COLO829 (cell line): ENCODE data around the gene IL32.
"Not testable (repeated sequence)": the region's sequence is repeated elsewhere in the genome, so short reads cannot be mapped to it uniquely, and the experiment has no call there.

Experiments
- DNase-seq: peaks from one replicate; pipeline ENCODE4 v3.0.0; 2012; ENCODE audit warnings: low spot score

Gene IL32

DNA sequence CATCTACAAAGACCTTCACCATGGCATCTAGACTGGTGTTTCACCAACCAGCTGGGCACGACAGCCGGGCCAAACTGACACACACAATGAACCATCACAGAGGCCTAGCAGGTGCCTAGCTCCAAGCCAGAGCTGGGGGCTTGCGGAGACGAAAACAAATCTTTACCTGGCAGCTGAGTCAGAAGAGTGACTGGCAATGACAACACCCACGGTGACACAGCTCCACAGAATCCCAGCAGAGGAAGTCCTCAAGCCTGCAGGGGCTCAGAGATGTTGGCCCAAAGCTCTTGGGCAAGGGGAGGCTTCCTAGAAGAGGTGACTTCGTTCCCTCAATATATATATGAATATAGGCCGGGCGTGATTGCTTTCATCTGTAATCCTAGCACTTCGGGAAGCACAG, 13.9 kb upstream of the IL32 start:
- DNase-seq, result no peak

GRCh38 chr16:3052571-3053329, 12.7 kb upstream of the IL32 start:
- DNase-seq, result not testable (repeated sequence)

DNA sequence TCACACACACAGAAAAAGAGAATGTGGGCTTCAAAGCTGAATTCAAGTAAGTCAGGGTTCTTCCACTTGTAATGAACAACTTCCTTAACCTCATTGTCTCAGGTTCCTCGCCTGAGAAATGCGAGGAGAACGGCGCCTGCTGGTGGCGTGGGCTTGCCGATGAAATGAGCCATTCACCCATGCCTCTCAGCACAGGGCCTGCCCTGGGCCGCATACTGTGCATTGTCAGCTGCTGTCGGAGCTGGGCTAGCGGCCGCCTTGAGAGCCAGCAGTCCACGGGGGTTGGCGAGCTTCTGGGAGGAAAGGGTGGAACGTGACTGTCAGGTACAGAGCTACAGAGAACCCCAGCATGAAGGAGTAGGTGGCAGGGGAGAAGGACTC, 12.1 kb upstream of the IL32 start:
- DNase-seq, result not testable (repeated sequence)

- no peak for DNase-seq
Observed at GRCh38 chr16:3054965-3055733, 10.3 kb upstream of the IL32 start.

DNA sequence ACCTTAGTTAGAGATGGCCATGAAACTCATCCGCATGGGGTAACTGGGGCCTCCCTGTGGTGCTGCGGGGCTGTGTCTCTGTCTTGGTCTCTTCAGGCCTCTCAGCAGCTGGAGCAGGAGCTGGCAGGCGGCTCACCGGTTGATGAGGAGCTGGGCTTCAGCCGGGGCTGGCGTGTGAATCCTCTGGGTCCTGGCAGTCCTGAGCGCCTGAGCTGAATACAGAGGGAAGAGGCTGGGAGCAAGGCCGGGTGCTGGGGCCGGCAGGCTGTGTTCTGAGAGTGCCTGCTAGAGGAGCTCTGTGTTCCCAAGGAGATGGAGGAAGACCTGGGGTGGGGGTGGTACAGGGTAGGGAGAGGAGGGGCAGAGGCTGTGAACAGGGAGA, 9.7 kb upstream of the IL32 start:
- not testable (repeated sequence) for DNase-seq

GRCh38 chr16:3056336-3057180, 8.9 kb upstream of the IL32 start:
- no peak for DNase-seq

DNA sequence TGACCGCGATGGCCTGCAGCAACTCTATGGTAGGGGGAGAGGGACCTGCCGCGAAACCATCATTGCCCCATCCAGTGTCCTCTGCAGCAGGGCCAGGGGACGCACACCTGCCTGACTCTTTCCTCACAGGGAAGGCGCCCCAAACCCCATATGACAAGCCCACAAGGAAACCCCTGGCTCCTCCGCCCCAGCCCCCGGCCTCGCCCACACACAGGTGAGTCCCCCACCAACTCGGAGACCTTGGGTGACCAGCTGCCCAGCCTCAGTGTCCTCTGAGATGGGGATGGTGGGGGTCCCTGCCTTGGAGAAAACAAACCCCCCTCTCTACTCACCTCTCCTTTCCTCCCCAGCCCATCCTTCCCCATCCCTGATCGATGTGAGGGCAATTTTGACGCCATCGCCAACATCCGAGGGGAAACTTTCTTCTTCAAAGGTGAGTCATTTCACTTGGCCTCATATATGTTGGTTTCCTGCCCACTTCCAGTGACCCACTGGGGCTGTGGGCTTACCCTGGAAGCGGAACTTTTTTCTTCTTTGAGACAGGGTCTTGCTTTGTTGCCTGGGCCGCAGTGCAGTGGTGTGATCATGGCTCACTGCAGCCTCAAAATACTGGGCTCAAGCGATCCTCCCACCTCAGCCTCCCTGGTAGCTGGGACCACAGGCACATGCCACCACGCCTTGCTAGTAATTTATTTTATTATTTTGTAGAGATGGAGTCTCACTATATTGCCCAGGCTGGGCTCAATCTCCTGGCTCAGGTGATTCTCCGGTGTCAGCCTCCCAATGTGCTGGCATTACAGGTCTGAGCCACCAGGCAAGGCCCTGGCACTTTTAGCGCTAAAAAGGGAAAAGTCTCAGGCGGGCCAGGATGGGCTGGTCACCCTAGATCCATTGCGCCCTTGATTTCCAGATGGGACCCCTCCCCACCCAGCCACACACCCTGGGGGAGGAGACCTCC, 8.0 kb upstream of the IL32 start:
- no peak for DNase-seq

DNA sequence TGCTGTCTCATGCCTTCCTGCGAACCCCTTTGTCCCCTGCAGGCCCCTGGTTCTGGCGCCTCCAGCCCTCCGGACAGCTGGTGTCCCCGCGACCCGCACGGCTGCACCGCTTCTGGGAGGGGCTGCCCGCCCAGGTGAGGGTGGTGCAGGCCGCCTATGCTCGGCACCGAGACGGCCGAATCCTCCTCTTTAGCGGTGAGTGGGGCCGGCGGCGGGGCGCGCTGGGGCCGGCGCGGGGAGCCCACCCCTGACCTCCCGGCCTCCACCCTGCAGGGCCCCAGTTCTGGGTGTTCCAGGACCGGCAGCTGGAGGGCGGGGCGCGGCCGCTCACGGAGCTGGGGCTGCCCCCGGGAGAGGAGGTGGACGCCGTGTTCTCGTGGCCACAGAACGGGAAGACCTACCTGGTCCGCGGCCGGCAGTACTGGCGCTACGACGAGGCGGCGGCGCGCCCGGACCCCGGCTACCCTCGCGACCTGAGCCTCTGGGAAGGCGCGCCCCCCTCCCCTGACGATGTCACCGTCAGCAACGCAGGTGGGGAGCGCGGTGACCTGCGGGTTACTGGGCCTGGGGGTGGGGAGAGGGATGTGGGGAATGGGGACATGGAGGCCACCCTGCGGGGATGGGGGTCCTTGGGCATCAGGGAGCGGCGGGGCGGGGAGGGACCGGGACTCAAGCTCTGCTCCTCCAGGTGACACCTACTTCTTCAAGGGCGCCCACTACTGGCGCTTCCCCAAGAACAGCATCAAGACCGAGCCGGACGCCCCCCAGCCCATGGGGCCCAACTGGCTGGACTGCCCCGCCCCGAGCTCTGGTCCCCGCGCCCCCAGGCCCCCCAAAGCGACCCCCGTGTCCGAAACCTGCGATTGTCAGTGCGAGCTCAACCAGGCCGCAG, 7.1 kb upstream of the IL32 start:
- no peak for DNase-seq

GRCh38 chr16:3059041-3059722, 6.3 kb upstream of the IL32 start:
- DNase-seq, result peak; percentile 78

GRCh38 chr16:3059723-3060242, 5.7 kb upstream of the IL32 start:
- no peak for DNase-seq

- no peak for DNase-seq
Observed at GRCh38 chr16:3060339-3061127, 4.9 kb upstream of the IL32 start.

DNA sequence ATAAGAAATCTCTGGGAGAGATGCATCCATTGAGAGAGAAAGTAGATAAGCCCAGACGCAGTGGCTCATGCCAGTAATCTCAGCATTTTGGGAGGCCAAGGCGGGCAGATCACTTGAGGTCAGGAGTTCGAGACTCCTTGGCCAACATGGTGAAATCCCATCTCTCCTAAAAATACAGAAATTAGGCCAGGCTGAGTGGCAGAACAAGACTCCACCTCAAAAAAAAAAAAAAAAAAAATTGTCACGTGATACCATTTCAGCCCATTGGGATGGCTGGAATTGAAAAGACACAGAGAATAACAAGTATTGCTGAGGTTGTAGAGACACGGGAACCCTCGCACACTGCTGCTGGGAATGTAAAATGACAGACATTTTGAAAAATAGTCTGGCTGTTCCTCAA, 2.9 kb upstream of the IL32 start:
- DNase-seq, result no peak

DNA sequence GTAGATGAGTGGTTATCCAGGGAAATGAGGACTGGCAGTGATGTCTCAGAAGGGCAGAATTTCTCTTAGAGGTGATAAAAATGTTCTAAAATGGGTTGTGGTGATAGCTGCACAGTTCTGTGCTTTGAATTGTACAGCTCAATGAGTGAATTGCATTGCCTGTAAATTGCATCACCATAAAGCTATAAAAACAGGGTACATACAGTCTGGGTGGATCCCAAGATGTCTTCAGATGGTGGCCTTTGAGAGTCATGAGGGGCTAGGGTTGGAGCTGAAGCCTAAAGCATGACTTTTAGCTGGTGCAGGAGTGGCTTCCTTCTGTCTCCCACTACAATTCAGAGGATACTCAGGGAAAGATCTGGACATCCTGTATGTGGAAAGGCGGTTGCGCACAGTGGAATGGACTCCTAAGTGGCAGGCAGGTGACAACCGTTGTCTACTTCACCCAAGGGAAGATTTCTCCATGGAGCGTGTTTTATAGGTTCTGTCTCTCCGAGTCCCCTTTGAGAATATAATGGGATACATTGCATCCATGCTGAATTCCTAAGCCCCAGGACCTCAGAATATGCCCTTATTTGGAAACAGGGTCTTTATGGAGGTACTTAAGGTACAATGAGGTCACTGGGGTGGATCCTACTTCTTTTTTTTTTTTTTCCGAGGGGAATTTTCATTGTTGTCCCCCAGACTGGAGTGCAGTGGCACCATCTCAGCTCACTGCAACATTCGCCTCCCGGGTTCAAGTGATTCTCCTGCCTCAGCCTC, 1.6 kb upstream of the IL32 start:
- DNase-seq, result no peak

GRCh38 chr16:3065742-3066439, 451 bp downstream of the IL32 start:
- no peak for DNase-seq

DNA sequence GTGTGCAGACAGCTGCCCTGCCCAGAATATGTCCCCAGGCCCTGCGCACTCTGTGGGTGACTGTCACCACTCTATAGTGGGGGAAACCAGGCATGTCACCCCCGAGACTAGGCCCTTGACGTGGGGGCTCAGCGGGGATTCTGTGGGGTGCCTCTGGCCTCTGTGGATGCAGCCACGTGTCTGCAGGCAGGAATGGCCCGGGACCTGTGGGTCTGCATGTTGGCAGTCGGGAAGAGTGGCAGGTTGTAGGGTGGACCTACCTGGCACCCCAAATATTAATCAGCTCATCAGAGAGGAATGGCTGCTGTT, 954 bp downstream of the IL32 start:
- DNase-seq, result no peak

DNA sequence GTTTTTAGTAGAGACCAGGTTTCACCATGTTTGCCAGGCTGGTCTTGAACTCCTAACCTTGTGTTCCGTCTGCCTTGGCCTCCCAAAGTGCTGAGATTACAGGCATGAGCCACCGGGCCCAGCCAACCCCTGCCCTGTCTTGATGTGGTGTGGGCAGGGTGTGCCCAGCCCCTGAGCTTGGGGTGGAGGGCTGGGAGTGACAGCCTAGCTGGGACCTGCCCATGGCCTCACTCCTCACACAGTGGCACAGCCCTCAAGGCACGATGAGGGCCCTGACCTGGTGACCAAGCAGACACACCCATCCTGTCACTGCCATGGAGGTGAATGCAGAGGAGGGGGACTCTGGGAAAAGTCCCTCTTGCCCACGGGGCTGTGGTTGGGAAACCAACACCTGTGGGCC, 3.0 kb downstream of the IL32 start:
- no peak for DNase-seq

- DNase-seq, result not testable (repeated sequence)
Observed at GRCh38 chr16:3069146-3069545, 3.7 kb downstream of the IL32 start.
